Lower leg skin (tissue), 4 donors: ENCODE measurements around the gene ENTPD7. TPM values are rescaled to one million over a fixed set of nuclear protein-coding genes. Genes with fewer than 3 reads are reported as not detected.
A peak's percentile ranks its signal among the peaks of the same experiment; 100 is the strongest.

Experiments
- DNase-seq, 2 donors: peaks; one replicate each; pipeline ENCODE4 v3.0.0-alpha.2; 2019; ENCODE audit warnings: low spot score in 2 of 2
- H3K4me3 ChIP-seq: fragments of 200-600 bp; sonication (generic); 2 replicates; pipeline ENCODE4 v1.5.1; 2017; ENCODE audit warnings: mild to moderate bottlenecking, low read depth; ENCODE audit not compliant: poor library complexity, severe bottlenecking
- CTCF ChIP-seq, 3 donors: fragments of 450-650 bp; IDR thresholded peaks; one replicate each; pipeline ENCODE4 v1.5.1; 2016; ENCODE audit warnings: antibody characterized with exemption in 3 of 3, mild to moderate bottlenecking in 3 of 3, moderate library complexity in 2 of 3
- POLR2A ChIP-seq, 2 donors: fragments of 450-650 bp; IDR thresholded peaks; one replicate each; pipeline ENCODE4 v1.6.1; 2016 to 2017; ENCODE audit warnings: antibody characterized with exemption in 2 of 2, mild to moderate bottlenecking in 1 of 2, moderate library complexity in 1 of 2
- WGBS, 2 donors: methylation state at CpG; one replicate each; pipeline ENCODE4 v1.1.5; 2018; 5-methylcytosine and 5-hydroxymethylcytosine counted together
- intact Hi-C: fragments of 100-400 bp; cut with DNase I; formaldehyde crosslinking; loops from one replicate; pipeline ENCODE4 v1.15.0; 2023; ENCODE audit warnings: low total_unique reads
- total RNA-seq, 4 donors: library from RNA; depleted of rRNA; stranded (reverse); fragments of >200 nt; gene quantifications; one replicate each; pipeline ENCODE4 v1.1.0, GENCODE V29; 2016

Gene ENTPD7
- total RNA-seq, 4 donors from 2014 or later = 5.6 to 8.8 (median 8.1) TPM

- H3K4me3 ChIP-seq = no peak overlapping the region
- TF ChIP-seq CTCF (IDR thresholded peaks at IDR 0.05) (no peak), POLR2A (IDR thresholded peaks at IDR 0.05) (no peak)
- WGBS, 2 donors = 0% methylated on average over 1 of the region's 1 CpG
- DNase-seq = no peak
- intact Hi-C loops = no loop called here
These were observed 2.9 kb upstream of the ENTPD7 start for GRCh38 chr10:99656199-99657064.

DNA sequence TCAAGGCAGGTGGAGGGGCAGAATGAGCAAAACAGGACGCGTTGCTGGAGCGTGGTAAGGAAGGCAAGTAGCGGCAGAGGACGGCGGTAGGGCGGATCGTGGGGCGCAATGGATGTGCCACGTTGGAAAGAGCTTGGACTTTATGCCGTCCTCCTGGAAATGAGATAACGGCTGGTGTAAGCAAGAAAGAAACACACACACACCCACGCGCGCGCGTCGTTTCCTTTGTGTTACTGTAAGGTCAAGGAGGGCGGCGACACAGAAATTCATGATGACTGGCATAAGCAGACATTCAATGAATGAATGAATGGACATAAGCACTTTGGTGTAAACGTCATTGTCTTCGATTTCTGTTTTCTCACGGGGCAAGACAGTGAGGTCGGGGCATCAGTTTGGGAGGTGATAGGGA, 683 bp upstream of the ENTPD7 start:
- intact Hi-C loops = no loop called here
- peak in 1 of 2 donors; percentile 87 for DNase-seq
- 11 to 16% methylated on average over 24 of the region's 24 CpGs for whole genome bisulfite sequencing, 2 donors
- TF ChIP-seq CTCF (IDR thresholded peaks at IDR 0.05) = no peak
- no peak for TF ChIP-seq POLR2A (IDR thresholded peaks at IDR 0.05)
- peak overlapping the region; percentile 67 for H3K4me3 ChIP-seq

- no peak for DNase-seq
- intact Hi-C loops = no loop called here
- peak overlapping the region; percentile 67 for H3K4me3 ChIP-seq
- TF ChIP-seq CTCF (IDR thresholded peaks at IDR 0.05) (no peak), POLR2A (IDR thresholded peaks at IDR 0.05) (no peak)
- 6 to 12% methylated on average over 10 of the region's 10 CpGs for WGBS, 2 donors
These were observed 608 bp downstream of the ENTPD7 start for GRCh38 chr10:99659868-99660366.

DNA sequence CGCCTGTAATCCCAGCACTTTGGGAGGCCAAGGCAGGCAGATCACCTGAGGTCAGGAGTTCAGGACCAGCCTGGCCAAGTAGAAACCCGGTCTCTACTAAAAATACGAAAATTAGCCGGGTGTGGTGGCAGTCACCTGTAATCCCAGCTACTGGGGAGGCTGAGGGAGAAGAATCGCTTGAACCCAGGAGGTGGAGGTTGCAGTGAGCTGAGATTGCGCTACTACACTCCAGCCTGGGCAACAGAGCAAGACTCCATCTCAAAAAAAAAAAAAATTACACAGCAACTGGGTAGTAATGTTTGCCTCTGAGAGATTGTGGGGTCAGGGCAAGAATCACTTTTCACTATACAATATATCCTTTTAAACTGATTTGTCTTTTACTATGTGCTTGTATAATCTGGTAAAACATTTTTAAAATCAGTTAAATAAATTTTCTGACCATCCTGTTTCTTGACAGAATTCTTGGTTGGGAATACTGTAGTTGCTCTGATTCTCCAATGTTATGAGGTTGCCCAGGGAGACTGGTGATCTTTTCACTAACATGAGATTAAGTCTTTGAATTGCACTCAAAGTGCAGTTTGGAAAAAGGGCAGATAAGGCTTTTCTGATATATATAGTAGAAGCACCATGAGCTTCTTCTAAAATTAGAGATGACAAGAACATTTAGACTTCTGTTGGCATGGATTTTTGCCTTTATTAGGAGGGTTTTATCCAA, 1.5 kb downstream of the ENTPD7 start:
- intact Hi-C loops = no loop called here
- no peak for TF ChIP-seq POLR2A (IDR thresholded peaks at IDR 0.05)
- TF ChIP-seq CTCF (IDR thresholded peaks at IDR 0.05) = no peak
- no peak for DNase-seq
- no peak overlapping the region for H3K4me3 ChIP-seq
- WGBS, 2 donors = 71 to 85% methylated on average over 6 of the region's 6 CpGs

GRCh38 chr10:99661377-99661763, 2.1 kb downstream of the ENTPD7 start:
- WGBS, 2 donors = 50 to 52% methylated on average over 6 of the region's 6 CpGs

More at GRCh38 chr10:99661377-99661763, 2.1 kb downstream of the ENTPD7 start:
- intact Hi-C loops = no loop called here
- DNase-seq = no peak
- H3K4me3 ChIP-seq = no peak overlapping the region
- TF ChIP-seq POLR2A (IDR thresholded peaks at IDR 0.05) (no peak), CTCF (IDR thresholded peaks at IDR 0.05) (no peak)
